Subcutaneous adipose tissue (tissue), 4 donors: ENCODE measurements around the gene NME4. TPM values are rescaled to one million over a fixed set of nuclear protein-coding genes. Genes with fewer than 3 reads are reported as not detected.

Source experiments
- total RNA-seq, 4 donors: library from RNA; depleted of rRNA; stranded (reverse); fragments of >200 nt; gene quantifications; one replicate each; pipeline ENCODE4 v1.1.0, GENCODE V29; 2016
- TF ChIP-seq, protein P1 (sequence below): fragments of 450-650 bp; IDR thresholded peaks from one replicate; pipeline ENCODE4 v1.5.1; 2016; ENCODE audit warnings: low read depth, mild to moderate bottlenecking, control low read depth, antibody characterized with exemption, moderate library complexity

NME4 gene
- total RNA-seq, 4 donors from 2014 or later: 62.1 to 120 (median 96.5) TPM

GRCh38 chr16:371515-372301 lies 25.3 kb upstream of the NME4 start:
- TF ChIP-seq, protein P1, sequence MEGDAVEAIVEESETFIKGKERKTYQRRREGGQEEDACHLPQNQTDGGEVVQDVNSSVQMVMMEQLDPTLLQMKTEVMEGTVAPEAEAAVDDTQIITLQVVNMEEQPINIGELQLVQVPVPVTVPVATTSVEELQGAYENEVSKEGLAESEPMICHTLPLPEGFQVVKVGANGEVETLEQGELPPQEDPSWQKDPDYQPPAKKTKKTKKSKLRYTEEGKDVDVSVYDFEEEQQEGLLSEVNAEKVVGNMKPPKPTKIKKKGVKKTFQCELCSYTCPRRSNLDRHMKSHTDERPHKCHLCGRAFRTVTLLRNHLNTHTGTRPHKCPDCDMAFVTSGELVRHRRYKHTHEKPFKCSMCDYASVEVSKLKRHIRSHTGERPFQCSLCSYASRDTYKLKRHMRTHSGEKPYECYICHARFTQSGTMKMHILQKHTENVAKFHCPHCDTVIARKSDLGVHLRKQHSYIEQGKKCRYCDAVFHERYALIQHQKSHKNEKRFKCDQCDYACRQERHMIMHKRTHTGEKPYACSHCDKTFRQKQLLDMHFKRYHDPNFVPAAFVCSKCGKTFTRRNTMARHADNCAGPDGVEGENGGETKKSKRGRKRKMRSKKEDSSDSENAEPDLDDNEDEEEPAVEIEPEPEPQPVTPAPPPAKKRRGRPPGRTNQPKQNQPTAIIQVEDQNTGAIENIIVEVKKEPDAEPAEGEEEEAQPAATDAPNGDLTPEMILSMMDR: no peak

DNA sequence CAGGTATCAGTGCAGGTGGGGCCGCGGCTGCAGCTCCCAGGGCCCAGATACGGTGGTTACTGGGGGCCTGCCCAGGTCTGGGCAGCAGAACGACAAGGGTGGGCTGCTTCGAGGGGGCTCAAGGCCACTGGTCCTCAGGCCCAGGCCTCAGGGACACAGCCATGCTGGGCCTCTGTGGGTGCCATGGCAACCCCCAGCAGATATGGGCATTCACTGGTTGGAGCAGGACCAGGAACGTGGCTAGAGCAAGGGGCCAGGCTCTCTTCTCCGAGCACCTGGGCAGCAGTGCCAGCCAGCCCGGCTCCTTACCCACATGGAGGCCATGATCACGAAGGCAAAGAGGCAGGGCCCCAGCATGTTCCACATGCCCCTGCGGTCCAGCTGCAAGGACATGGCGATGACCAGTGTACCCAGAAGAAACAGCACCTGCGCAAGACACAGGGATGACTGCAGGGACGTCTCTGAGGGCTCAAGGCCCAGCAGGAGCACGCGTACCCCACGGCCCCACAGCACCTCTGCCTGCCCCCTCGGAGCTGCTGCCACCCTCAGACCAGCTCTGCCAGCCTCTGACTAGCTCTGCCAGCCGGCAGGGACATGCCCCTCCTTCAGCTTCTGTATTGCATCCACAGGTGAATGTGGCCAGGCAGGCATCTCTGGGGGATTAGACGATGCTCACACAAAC lies 24.6 kb upstream of the NME4 start:
- TF ChIP-seq, protein P1: no peak

- TF ChIP-seq, protein P1: no peak
These were observed 23.9 kb upstream of the NME4 start for GRCh38 chr16:373020-373598.

GRCh38 chr16:373848-374615 lies 23.0 kb upstream of the NME4 start:
- TF ChIP-seq, protein P1: no peak

GRCh38 chr16:374616-374926 lies 22.4 kb upstream of the NME4 start:
- TF ChIP-seq, protein P1: no peak

GRCh38 chr16:375212-375611 lies 21.8 kb upstream of the NME4 start:
- TF ChIP-seq, protein P1: no peak
